SH-SY5Y (cell line): ENCODE results near the gene TLE2.

Source experiments
- GATA2 ChIP-seq: IDR thresholded peaks from 2 replicates; pipeline ENCODE4 v1.6.1; 2011; ENCODE audit warnings: mild to moderate bottlenecking, low read depth, low read length
- GATA3 ChIP-seq: IDR thresholded peaks from 2 replicates; pipeline ENCODE4 v1.6.1; 2011; ENCODE audit warnings: low read depth, mild to moderate bottlenecking, low read length, moderate library complexity

The TLE2 gene

GRCh38 chr19:3049089-3049488, 20.0 kb upstream of the TLE2 start:
- no peak for TF ChIP-seq GATA3
- no peak for TF ChIP-seq GATA2

GRCh38 chr19:3048190-3048533, 19.1 kb upstream of the TLE2 start:
- TF ChIP-seq GATA2 (no peak), GATA3 (no peak)

- TF ChIP-seq GATA2 (no peak), GATA3 (no peak)
Measured at GRCh38 chr19:3047496-3048189, 18.6 kb upstream of the TLE2 start.

- TF ChIP-seq GATA2 (no peak), GATA3 (no peak)
Measured at GRCh38 chr19:3046698-3047495, 17.8 kb upstream of the TLE2 start.

GRCh38 chr19:3045885-3046697, 17.0 kb upstream of the TLE2 start:
- TF ChIP-seq GATA3, result no peak
- TF ChIP-seq GATA2, result 0 out of 2 replicates have a peak, but pooled peaks have one; percentile 35

- no peak for TF ChIP-seq GATA3
Measured at GRCh38 chr19:3045191-3045590, 16.1 kb upstream of the TLE2 start.

GRCh38 chr19:3042621-3043267, 13.7 kb upstream of the TLE2 start:
- TF ChIP-seq GATA3 (no peak), GATA2 (no peak)

GRCh38 chr19:3041761-3042620, 12.9 kb upstream of the TLE2 start:
- TF ChIP-seq GATA3 (no peak), GATA2 (no peak)

- no peak for TF ChIP-seq GATA3
- TF ChIP-seq GATA2, result no peak
Measured at GRCh38 chr19:3041327-3041726, 12.2 kb upstream of the TLE2 start.

GRCh38 chr19:3039641-3040077, 10.6 kb upstream of the TLE2 start:
- TF ChIP-seq GATA2, result no peak
- TF ChIP-seq GATA3, result no peak

GRCh38 chr19:3039125-3039524, 10.0 kb upstream of the TLE2 start:
- TF ChIP-seq GATA3 (no peak), GATA2 (no peak)

- TF ChIP-seq GATA3 (no peak), GATA2 (no peak)
Measured at GRCh38 chr19:3038214-3038613, 9.1 kb upstream of the TLE2 start.
